Tongue (tissue), 2 donors: ENCODE measurements around the gene TMUB2. TPM values are rescaled to one million over a fixed set of nuclear protein-coding genes. Genes with fewer than 3 reads are reported as not detected.
A peak's percentile ranks its signal among the peaks of the same experiment; 100 is the strongest.
"Not testable (repeated sequence)": the region's sequence is repeated elsewhere in the genome, so short reads cannot be mapped to it uniquely, and the experiment has no call there.

Experiments used
- DNase-seq: peaks from one replicate; pipeline ENCODE4 v3.0.0-alpha.2; 2015
- total RNA-seq: library from RNA; depleted of rRNA; stranded (reverse); fragments of >200 nt; gene quantifications from one replicate; pipeline ENCODE4 v1.2.3, GENCODE V29; 2014

The TMUB2 gene
- total RNA-seq, result 29.6 TPM

GRCh38 chr17:44186307-44187130 is at the start of gene TMUB2:
Gene TMUB2, plus strand, starts transcription at chr17:44186972. Its CDS starts 737 bp downstream, at chr17:44187709.
- DNase-seq, result peak; percentile 100

- peak; percentile 87 for DNase-seq
Observed at GRCh38 chr17:44137891-44138709, 48.7 kb upstream of the TMUB2 start.

GRCh38 chr17:44143921-44144320 is 42.9 kb upstream of the TMUB2 start:
- DNase-seq, result not testable (repeated sequence)

GRCh38 chr17:44144966-44145739 is 41.6 kb upstream of the TMUB2 start:
- DNase-seq, result no peak

- no peak for DNase-seq
Observed at GRCh38 chr17:44146375-44147346, 40.1 kb upstream of the TMUB2 start.

- no peak for DNase-seq
Observed at GRCh38 chr17:44147812-44148211, 39.0 kb upstream of the TMUB2 start.

- not testable (repeated sequence) for DNase-seq
Observed at GRCh38 chr17:44149066-44149465, 37.7 kb upstream of the TMUB2 start.

- DNase-seq, result no peak
Observed at GRCh38 chr17:44149750-44150329, 36.9 kb upstream of the TMUB2 start.

- DNase-seq, result no peak
Observed at GRCh38 chr17:44152875-44153274, 33.9 kb upstream of the TMUB2 start.

GRCh38 chr17:44155488-44155887 is 31.3 kb upstream of the TMUB2 start:
- no peak for DNase-seq

GRCh38 chr17:44159519-44160210 is 27.1 kb upstream of the TMUB2 start:
- no peak for DNase-seq

GRCh38 chr17:44164476-44164875 is 22.3 kb upstream of the TMUB2 start:
- DNase-seq, result no peak

- no peak for DNase-seq
Observed at GRCh38 chr17:44167181-44167861, 19.5 kb upstream of the TMUB2 start.

- DNase-seq, result no peak
Observed at GRCh38 chr17:44170135-44170498, 16.7 kb upstream of the TMUB2 start.

- peak; percentile 76 for DNase-seq
Observed at GRCh38 chr17:44170499-44171201, 16.1 kb upstream of the TMUB2 start, which contains the start of gene ASB16. Gene ASB16, plus strand, starts transcription at chr17:44170704. Its CDS starts 86 bp downstream, at chr17:44170790.

GRCh38 chr17:44171931-44172455 is 14.8 kb upstream of the TMUB2 start:
- no peak for DNase-seq

GRCh38 chr17:44174427-44174826 is 12.3 kb upstream of the TMUB2 start:
- no peak for DNase-seq

- no peak for DNase-seq
Observed at GRCh38 chr17:44176257-44176656, 10.5 kb upstream of the TMUB2 start.
